HepG2 (cell line): ENCODE measurements around the gene USP30. TPM values are rescaled to one million over a fixed set of nuclear protein-coding genes. Genes with fewer than 3 reads are reported as not detected.

Experiments
- CAMTA2 ChIP-seq: sonication (generic); formaldehyde crosslinking; IDR thresholded peaks from 2 replicates; pipeline ENCODE4 v1.4.0; 2020; ENCODE audit warnings: mild to moderate bottlenecking, missing genetic modification reagents, borderline replicate concordance
- ETS1 ChIP-seq: sonication (generic); formaldehyde crosslinking; IDR thresholded peaks from 2 replicates; pipeline ENCODE4 v1.4.0; 2020; ENCODE audit warnings: missing genetic modification reagents
- HHEX ChIP-seq: IDR thresholded peaks from 2 replicates; pipeline ENCODE4 v1.6.1; 2016; ENCODE audit warnings: control low read depth
- IRF1 ChIP-seq: sonication (generic); formaldehyde crosslinking; IDR thresholded peaks from 2 replicates; pipeline ENCODE4 v1.4.0; 2020; ENCODE audit warnings: low read depth, mild to moderate bottlenecking, missing genetic modification reagents
- JUNB ChIP-seq: sonication (generic); formaldehyde crosslinking; IDR thresholded peaks from 2 replicates; pipeline ENCODE4 v1.8.0; 2022; ENCODE audit warnings: missing genetic modification reagents, mild to moderate bottlenecking, borderline replicate concordance
- NRL ChIP-seq: sonication (generic); formaldehyde crosslinking; IDR thresholded peaks from 2 replicates; pipeline ENCODE4 v1.5.0; 2020; ENCODE audit warnings: missing genetic modification reagents, mild to moderate bottlenecking, moderate library complexity, borderline replicate concordance
- TEF ChIP-seq: sonication (generic); formaldehyde crosslinking; IDR thresholded peaks from 2 replicates; pipeline ENCODE4 v1.5.0; 2020; ENCODE audit warnings: missing genetic modification reagents
- ZFP82 ChIP-seq: sonication (generic); formaldehyde crosslinking; IDR thresholded peaks from 2 replicates; pipeline ENCODE4 v1.5.1; 2020; ENCODE audit warnings: mild to moderate bottlenecking, missing genetic modification reagents, borderline replicate concordance
- ZNF180 ChIP-seq: sonication (generic); formaldehyde crosslinking; IDR thresholded peaks from 2 replicates; pipeline ENCODE4 v1.4.0; 2020; ENCODE audit warnings: low read depth, missing genetic modification reagents, borderline replicate concordance
- ZNF20 ChIP-seq: sonication (generic); formaldehyde crosslinking; IDR thresholded peaks from 2 replicates; pipeline ENCODE4 v1.4.0; 2020; ENCODE audit warnings: mild to moderate bottlenecking, moderate library complexity, missing genetic modification reagents
- ZNF235 ChIP-seq: sonication (generic); formaldehyde crosslinking; IDR thresholded peaks from 2 replicates; pipeline ENCODE4 v1.8.1; 2023; ENCODE audit warnings: mild to moderate bottlenecking, missing genetic modification reagents, borderline replicate concordance
- ZNF407 ChIP-seq: sonication (generic); formaldehyde crosslinking; IDR thresholded peaks from one replicate; pipeline ENCODE4 v1.5.1; 2020; ENCODE audit warnings: mild to moderate bottlenecking, missing genetic modification reagents; ENCODE audit errors: not compliant biosample characterization
- ZNF616 ChIP-seq: sonication (generic); formaldehyde crosslinking; IDR thresholded peaks from 2 replicates; pipeline ENCODE4 v1.5.0; 2020; ENCODE audit warnings: low read depth, mild to moderate bottlenecking, missing genetic modification reagents
- ZNF720 ChIP-seq: sonication (generic); formaldehyde crosslinking; IDR thresholded peaks from 2 replicates; pipeline ENCODE4 v1.4.0; 2020; ENCODE audit warnings: missing genetic modification reagents
- ZSCAN31 ChIP-seq: sonication (generic); formaldehyde crosslinking; IDR thresholded peaks from 2 replicates; pipeline ENCODE4 v1.5.0; 2020; ENCODE audit warnings: low read depth, mild to moderate bottlenecking, missing genetic modification reagents
- polyA plus RNA-seq, 8 experiments: library from polyadenylated mRNA; depleted of rRNA in 3 of 8; stranded (reverse) in 7 of 8; unstranded in 1 of 8; fragments of >200 nt; fragmentation: Illumina TruSeq in 4 of 8; extraction: Trizol in 4 of 8; gene quantifications; 2 replicates each; pipeline versions ENCODE4 v1.2.1 to v1.2.3, GENCODE V29; 2011 to 2016; ENCODE audit warnings: low read depth in 4 of 8, missing spikeins in 1 of 8, mixed read lengths in 1 of 8; ENCODE audit not compliant: insufficient read depth in 1 of 8
- total RNA-seq, 5 experiments: library from RNA; depleted of rRNA; stranded (reverse); fragments of >200 nt; fragmentation: Illumina TruSeq; extraction: Trizol; gene quantifications; 2 replicates each; pipeline ENCODE4 v1.2.3, GENCODE V29; 2016; ENCODE audit warnings: low read depth in 1 of 5
- TF ChIP-seq, protein P1 (sequence below): IDR thresholded peaks from 2 replicates; pipeline ENCODE4 v1.6.1; 2016; ENCODE audit warnings: low read depth, borderline replicate concordance

USP30 gene
- total and polyA plus RNA-seq, 2 of the 13 experiments (the other 11 are each of a cell fraction or from before 2014, with no cell fraction given) = 11.2 to 20.8 TPM

GRCh38 chr12:109093022-109093918 lies 40.9 kb downstream of the USP30 start, which contains the start of gene ALKBH2 (continued):
- TF ChIP-seq ZNF407 = peak; percentile 80
- TF ChIP-seq TEF (CRISPR knock-in tag) = 0 out of 2 replicates have a peak, but pooled peaks have one; percentile 18
- peak; percentile 79; the same call in 1 of the 2 replicates for TF ChIP-seq ETS1 (CRISPR knock-in tag)
- peak; percentile 91 for TF ChIP-seq ZNF616 (CRISPR knock-in tag)
- TF ChIP-seq ZSCAN31 (CRISPR knock-in tag) = peak; percentile 89
- TF ChIP-seq IRF1 = 0 out of 2 replicates have a peak, but pooled peaks have one; percentile 74
- no peak for TF ChIP-seq ZNF180 (CRISPR knock-in tag)
- TF ChIP-seq, protein P1, sequence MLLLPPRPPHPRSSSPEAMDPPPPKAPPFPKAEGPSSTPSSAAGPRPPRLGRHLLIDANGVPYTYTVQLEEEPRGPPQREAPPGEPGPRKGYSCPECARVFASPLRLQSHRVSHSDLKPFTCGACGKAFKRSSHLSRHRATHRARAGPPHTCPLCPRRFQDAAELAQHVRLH (CRISPR knock-in tag) = peak; percentile 99
- 0 out of 2 replicates have a peak, but pooled peaks have one; percentile 86 for TF ChIP-seq CAMTA2 (CRISPR knock-in tag)
- 0 out of 2 replicates have a peak, but pooled peaks have one; percentile 7 for TF ChIP-seq HHEX
- TF ChIP-seq ZFP82 = peak; percentile 90; the same call in 1 of the 2 replicates
- TF ChIP-seq JUNB (CRISPR knock-in tag) = peak; percentile 78
- no peak for TF ChIP-seq ZNF720 (CRISPR knock-in tag)
- TF ChIP-seq ZNF235 (CRISPR knock-in tag) = no peak
- TF ChIP-seq ZNF20 (CRISPR knock-in tag) = no peak
- peak; percentile 85; the same call in 1 of the 2 replicates for TF ChIP-seq NRL (CRISPR knock-in tag)
